GM19395 (cell line): ENCODE measurements around the gene DKK2.
"Not testable (repeated sequence)": the region's sequence is repeated elsewhere in the genome, so short reads cannot be mapped to it uniquely, and the experiment has no call there.

Source experiments
- ATAC-seq: cut with Tn5 transposase; IDR thresholded peaks from one replicate; pipeline ENCODE4 v1.9.1; 2021; ENCODE audit warnings: mild to moderate bottlenecking, moderate library complexity; ENCODE audit not compliant: unreplicated experiment

The DKK2 gene

GRCh38 chr4:106914223-106914622, 121.9 kb downstream of the DKK2 start:
- no peak for ATAC-seq

GRCh38 chr4:106909486-106910188, 126.5 kb downstream of the DKK2 start:
- no peak for ATAC-seq

- not testable (repeated sequence) for ATAC-seq
Measured at GRCh38 chr4:106908049-106908448, 128.1 kb downstream of the DKK2 start.

GRCh38 chr4:106907216-106907615, 128.9 kb downstream of the DKK2 start:
- no peak for ATAC-seq

- no peak for ATAC-seq
Measured at GRCh38 chr4:106906728-106907127, 129.4 kb downstream of the DKK2 start.

- peak; percentile 90 for ATAC-seq
Measured at GRCh38 chr4:106898621-106899230, 137.4 kb downstream of the DKK2 start.

GRCh38 chr4:106893903-106894302, 142.2 kb downstream of the DKK2 start:
- ATAC-seq: no peak

- ATAC-seq: no peak
Measured at GRCh38 chr4:106893395-106893881, 142.7 kb downstream of the DKK2 start.

- no peak for ATAC-seq
Measured at GRCh38 chr4:106892786-106893185, 143.3 kb downstream of the DKK2 start.

- ATAC-seq: no peak
Measured at GRCh38 chr4:106875340-106875739, 160.8 kb downstream of the DKK2 start.
